Naive thymus-derived CD8-positive, alpha-beta T cell (primary cell): Measurements from ENCODE around the gene KRT28. TPM values are rescaled to one million over a fixed set of nuclear protein-coding genes. Genes with fewer than 3 reads are reported as not detected.

ENCODE experiments used
- ATAC-seq, 2 donors: fragments of 150-1000 bp; cut with Tn5 transposase in 1 of 2; sonication (Bioruptor Pico), chemical (Tn5 transposase) in 1 of 2; 1 replicate in 1 of 2; 2 replicates in 1 of 2; pipeline ENCODE4 v1.10.0; 2021; ENCODE audit warnings: mild to moderate bottlenecking in 2 of 2, moderate library complexity in 2 of 2
- POLR2A ChIA-PET: fragments of 350-600 bp; sonication (Branson Sonifier 250); formaldehyde crosslinking; loops from one replicate; lab custom pipeline; 2021; ENCODE audit warnings: antibody characterized with exemption; lab: Charles Lee
- DNase-seq, 10 donors: peaks; one replicate each; pipeline versions ENCODE4 v3.0.0 to v3.0.0-alpha.2; 2020 to 2022
- H3K27ac Mint-ChIP-seq, 10 donors: one replicate each; pipeline ENCODE4 v1.8.0; 2020 to 2022; ENCODE audit warnings: mild to moderate bottlenecking in 10 of 10, mixed read lengths in 10 of 10, moderate library complexity in 4 of 10, inconsistent platforms in 1 of 10
- H3K27me3 Mint-ChIP-seq, 5 donors: one replicate each; pipeline ENCODE4 v1.8.0; 2021 to 2022; ENCODE audit warnings: mixed read lengths in 5 of 5
- H3K36me3 Mint-ChIP-seq, 3 donors: one replicate each; pipeline ENCODE4 v1.8.0; 2020 to 2022; ENCODE audit warnings: mixed read lengths in 3 of 3, mild to moderate bottlenecking in 2 of 3, inconsistent platforms in 1 of 3
- H3K4me1 Mint-ChIP-seq, 4 donors: one replicate each; pipeline ENCODE4 v1.8.0; 2021 to 2022; ENCODE audit warnings: mixed read lengths in 4 of 4
- H3K4me3 Mint-ChIP-seq, 10 donors: one replicate each; pipeline ENCODE4 v1.8.0; 2020 to 2022; ENCODE audit warnings: mild to moderate bottlenecking in 10 of 10, mixed read lengths in 10 of 10, moderate library complexity in 6 of 10, inconsistent platforms in 1 of 10
- H3K9me3 Mint-ChIP-seq, 9 donors: one replicate each; pipeline ENCODE4 v1.8.0; 2020 to 2022; ENCODE audit warnings: mixed read lengths in 9 of 9, mild to moderate bottlenecking in 3 of 9, inconsistent platforms in 1 of 9, moderate library complexity in 1 of 9
- polyA plus RNA-seq, 3 donors: library from polyadenylated mRNA; unstranded; fragments of 300-500 nt; fragmentation: Illumina TruSeq; gene quantifications; one replicate each; pipeline ENCODE4 v1.2.3, GENCODE V29; 2021
- total RNA-seq, 8 experiments: library from RNA in 2 of 8; stranded (reverse) in 2 of 8; gene quantifications; one replicate each; pipeline ENCODE4 v1.2.3 and lab custom pipeline; 2021 to 2026

KRT28 gene, protein sequence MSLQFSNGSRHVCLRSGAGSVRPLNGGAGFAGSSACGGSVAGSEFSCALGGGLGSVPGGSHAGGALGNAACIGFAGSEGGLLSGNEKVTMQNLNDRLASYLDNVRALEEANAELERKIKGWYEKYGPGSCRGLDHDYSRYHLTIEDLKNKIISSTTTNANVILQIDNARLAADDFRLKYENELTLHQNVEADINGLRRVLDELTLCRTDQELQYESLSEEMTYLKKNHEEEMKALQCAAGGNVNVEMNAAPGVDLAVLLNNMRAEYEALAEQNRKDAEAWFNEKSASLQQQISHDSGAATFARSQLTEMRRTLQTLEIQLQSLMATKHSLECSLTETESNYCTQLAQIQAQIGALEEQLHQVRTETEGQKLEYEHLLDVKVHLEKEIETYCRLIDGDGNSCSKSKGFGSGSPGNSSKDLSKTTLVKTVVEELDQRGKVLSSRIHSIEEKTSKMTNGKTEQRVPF
- total RNA-seq (not detected), polyA plus RNA-seq (not detected), total RNA-seq (lab: John Stamatoyannopoulos, UW) (0 reads per million in 6 experiments)

DNA sequence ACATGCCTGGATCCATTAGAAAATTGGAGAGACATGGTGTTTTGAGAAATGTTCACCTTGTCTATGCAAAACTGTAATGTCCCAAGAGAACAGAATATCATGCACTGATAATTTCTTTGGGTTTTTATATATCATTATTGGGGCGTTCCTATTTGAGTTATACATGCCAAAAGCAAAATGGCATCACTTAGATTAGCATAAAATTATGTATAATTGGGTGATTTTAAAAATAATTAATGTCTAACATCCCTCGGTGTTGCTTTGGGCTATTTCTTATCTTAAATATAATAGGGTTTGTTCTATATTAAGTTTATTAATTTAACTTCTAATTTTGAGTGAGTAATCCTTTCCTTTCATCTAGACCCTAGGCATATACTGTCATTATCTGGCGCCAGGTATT, at the start of gene KRT28:
Gene KRT28 (minus strand): TSS at position 101 of the 400 bp plus-strand sequence. CDS start 66 bp downstream, at position 35.
- peaks cover 18 to 41% (median 26%) of the 10 kb centered on the region in 5 donors for H3K27me3 Mint-ChIP-seq
- POLR2A ChIA-PET, result no interaction called here
- ATAC-seq (no peak), DNase-seq (no peak)
- no peaks in the 10 kb centered on the region for H3K36me3 Mint-ChIP-seq
- no peak within 1 kb of the TSS for H3K4me3 Mint-ChIP-seq
- H3K27ac Mint-ChIP-seq, result peak within 1 kb of the TSS in 1 of 10 donors; percentile 10
- H3K4me1 Mint-ChIP-seq, result peaks cover 4 to 5% (median 4%) of the 10 kb centered on the region in 4 donors
- H3K9me3 Mint-ChIP-seq, result no peaks in the 10 kb centered on the region

DNA sequence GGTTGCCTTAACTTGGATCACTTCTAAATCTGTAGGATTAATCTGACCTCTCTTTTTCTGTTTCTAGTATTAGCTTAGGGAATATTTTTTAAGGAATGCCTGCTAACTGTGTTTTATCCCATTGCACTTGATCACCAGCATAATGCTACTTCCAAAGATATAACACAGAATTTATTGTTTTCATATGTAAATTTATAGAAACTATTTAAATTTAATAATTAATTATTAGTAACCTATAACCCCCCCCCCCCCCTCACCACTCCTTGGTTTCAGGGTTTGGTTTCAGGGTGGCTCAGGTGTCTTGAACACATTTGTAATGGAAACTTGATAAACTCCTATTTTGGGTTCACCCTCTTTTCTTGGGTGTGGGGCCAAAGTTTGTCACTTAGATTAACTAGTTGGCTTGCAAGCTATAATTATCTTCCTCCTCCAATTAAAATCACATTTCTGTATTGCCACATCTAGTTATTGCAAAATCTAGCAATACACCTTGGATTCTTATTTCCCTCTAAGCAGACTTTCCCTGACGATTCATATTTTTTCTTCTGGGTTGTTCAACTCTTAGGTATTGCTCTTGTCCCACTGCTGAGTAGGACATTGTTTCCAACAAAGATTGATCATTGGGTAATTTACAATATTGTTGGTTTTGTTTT, 49.0 kb upstream of the KRT28 start:
- H3K36me3 Mint-ChIP-seq, result no peaks in the 10 kb centered on the region
- no peak for DNase-seq
- no peak overlapping the region for H3K4me3 Mint-ChIP-seq
- no peak overlapping the region for H3K27ac Mint-ChIP-seq
- no peaks in the 10 kb centered on the region for H3K4me1 Mint-ChIP-seq
- POLR2A ChIA-PET, result no interaction called here
- H3K27me3 Mint-ChIP-seq, result peaks cover 24 to 57% (median 38%) of the 10 kb centered on the region in 5 donors
- no peak for ATAC-seq
- H3K9me3 Mint-ChIP-seq, result no peaks in the 10 kb centered on the region

DNA sequence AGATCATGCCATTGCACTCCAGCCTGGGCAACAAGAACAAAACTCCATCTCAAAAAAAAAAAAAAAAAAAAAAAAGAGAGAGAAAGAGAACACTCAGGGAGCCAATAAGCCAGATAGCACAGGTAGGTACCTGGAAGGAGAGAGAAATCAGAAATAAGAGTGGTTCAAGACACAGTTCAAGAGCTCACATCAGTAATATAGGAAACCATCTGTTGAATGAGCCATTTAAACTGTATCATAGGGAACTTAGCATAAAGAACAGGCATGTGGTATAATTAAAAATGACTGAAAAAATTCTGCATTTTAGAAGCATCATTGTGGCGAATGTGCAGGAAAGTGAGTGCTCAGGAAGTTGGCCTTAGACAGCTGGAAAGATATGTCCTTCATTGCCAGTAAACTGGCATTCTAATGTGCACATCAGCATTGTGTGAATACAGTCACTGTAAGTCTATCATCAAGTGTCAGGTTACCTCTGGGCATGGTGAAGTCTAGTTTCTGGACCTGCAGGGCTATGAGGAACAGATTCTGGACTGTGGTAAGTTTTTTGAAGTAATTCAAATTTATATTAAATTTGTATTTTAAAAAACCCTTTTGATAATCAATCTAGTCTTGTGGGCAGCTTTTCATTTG, 46.9 kb upstream of the KRT28 start:
- Mint-ChIP-seq H3K4me3 (no peak overlapping the region), H3K36me3 (no peaks in the 10 kb centered on the region), H3K27me3 (peaks cover 19 to 62% (median 40%) of the 10 kb centered on the region in 5 donors), H3K9me3 (no peaks in the 10 kb centered on the region), H3K4me1 (peaks cover 0 to 6% (median 0%) of the 10 kb centered on the region in 4 donors), H3K27ac (no peak overlapping the region)
- POLR2A ChIA-PET, result no interaction called here
- no peak for ATAC-seq
- no peak for DNase-seq

DNA sequence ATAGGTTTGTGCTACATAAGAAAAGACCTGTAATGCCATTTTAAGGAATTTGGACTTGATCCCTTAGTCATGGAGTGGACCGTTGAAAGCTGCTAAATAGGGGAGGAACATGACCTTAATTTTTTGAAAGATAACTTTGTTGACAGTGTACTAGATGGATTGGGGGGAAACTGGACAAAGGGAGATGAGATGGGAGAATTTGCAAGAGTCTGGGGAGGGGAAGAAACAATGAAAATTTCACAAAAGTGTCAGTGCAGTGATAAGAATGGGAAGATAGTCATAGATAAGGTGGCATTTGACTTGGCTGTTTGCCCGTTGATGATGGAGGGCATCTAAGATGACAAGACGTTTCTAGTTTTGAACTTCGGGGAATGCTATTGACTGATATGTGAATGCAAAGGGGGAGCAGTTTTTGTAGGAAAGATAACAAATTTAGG, 44.9 kb upstream of the KRT28 start:
- DNase-seq, result no peak
- H3K36me3 Mint-ChIP-seq, result no peaks in the 10 kb centered on the region
- H3K9me3 Mint-ChIP-seq, result no peaks in the 10 kb centered on the region
- no peak for ATAC-seq
- H3K27ac Mint-ChIP-seq, result no peak overlapping the region
- no peak overlapping the region for H3K4me3 Mint-ChIP-seq
- POLR2A ChIA-PET, result no interaction called here
- peaks cover 15 to 57% (median 32%) of the 10 kb centered on the region in 5 donors for H3K27me3 Mint-ChIP-seq
- peaks cover 0 to 6% (median 0%) of the 10 kb centered on the region in 4 donors for H3K4me1 Mint-ChIP-seq

DNA sequence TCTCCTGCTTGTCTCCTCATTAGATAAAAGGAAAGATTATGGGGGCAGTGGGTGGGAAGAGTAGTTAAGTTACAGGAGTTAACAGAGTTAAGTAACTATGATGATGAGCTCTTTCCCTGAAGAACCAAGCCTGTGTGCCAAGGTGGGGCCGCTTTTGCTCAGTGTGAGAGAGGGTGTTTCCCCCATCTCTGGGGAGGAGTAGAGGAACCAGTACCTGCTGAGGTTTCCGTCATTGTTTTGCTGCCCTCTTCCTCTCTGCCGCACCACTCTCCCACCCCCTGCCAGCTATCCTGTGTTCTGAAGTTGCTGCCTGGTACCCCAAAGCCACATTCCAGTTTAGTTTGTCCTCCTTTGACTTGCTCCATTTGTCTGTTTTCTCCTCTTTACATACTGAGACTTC, 43.5 kb upstream of the KRT28 start:
- ATAC-seq (peak; percentile 47 to 57), DNase-seq (no peak)
- Mint-ChIP-seq H3K27ac (no peak overlapping the region), H3K4me3 (peak overlapping the region in 1 of 10 donors; percentile 16), H3K27me3 (peaks cover 11 to 49% (median 28%) of the 10 kb centered on the region in 5 donors), H3K36me3 (no peaks in the 10 kb centered on the region), H3K9me3 (no peaks in the 10 kb centered on the region), H3K4me1 (peaks cover 0 to 6% (median under 1%) of the 10 kb centered on the region in 4 donors)
- POLR2A ChIA-PET, result interaction anchor here (1.1 kb wide), 1 partner anchor 24 kb away, joined by 3 read pairs; no protein-coding TSS in a partner anchor

DNA sequence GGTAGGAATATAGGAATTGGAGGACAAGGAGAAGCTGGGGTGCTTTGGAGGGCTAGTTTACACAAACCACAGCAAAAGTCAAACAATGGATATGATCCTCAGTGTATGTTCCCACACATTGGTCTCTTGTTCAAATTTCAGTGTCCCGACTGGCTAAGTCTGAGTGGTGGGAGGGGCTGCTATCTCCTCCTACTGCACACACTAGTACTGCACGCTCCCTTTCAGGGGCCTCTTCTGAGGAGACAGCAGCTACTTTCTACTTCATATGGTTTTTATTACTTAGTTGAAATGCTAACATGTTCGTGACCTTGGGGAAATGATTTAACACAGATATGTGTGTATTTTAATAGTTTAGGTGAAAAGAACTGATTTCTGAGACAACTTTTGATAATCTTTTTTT, 41.5 kb upstream of the KRT28 start:
- POLR2A ChIA-PET, result no interaction called here
- H3K4me3 Mint-ChIP-seq, result no peak overlapping the region
- no peaks in the 10 kb centered on the region for H3K9me3 Mint-ChIP-seq
- H3K27me3 Mint-ChIP-seq, result peaks cover 11 to 40% (median 27%) of the 10 kb centered on the region in 5 donors
- H3K27ac Mint-ChIP-seq, result no peak overlapping the region
- H3K36me3 Mint-ChIP-seq, result peaks cover 0 to 1% (median 0%) of the 10 kb centered on the region in 3 donors
- peaks cover 0 to 6% (median under 1%) of the 10 kb centered on the region in 4 donors for H3K4me1 Mint-ChIP-seq
- no peak for DNase-seq
- ATAC-seq, result no peak

DNA sequence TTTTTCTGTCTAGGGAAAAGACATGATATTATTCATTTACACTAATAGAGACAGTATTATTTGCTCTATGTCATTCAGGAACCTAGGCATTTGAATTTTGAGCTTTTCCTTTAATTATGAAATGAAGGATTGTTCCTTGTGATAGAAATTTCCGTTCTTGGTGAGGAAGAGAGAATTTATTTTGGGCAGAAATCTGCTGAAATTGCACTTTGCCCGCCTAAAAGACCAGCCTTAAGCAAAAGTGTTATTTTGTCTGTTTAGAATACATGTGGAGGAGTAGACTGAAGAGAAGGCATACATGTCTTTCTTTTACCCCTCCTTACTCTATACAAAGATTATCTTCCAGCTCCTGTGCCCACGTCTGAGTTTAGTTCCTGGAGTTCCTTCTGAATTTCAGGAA, 39.4 kb upstream of the KRT28 start:
- Mint-ChIP-seq H3K9me3 (no peaks in the 10 kb centered on the region), H3K27me3 (peaks cover 4 to 24% (median 8%) of the 10 kb centered on the region in 5 donors), H3K27ac (no peak overlapping the region), H3K4me1 (peaks cover 0 to 6% (median under 1%) of the 10 kb centered on the region in 4 donors), H3K36me3 (peaks cover 0 to 16% (median 0%) of the 10 kb centered on the region in 3 donors), H3K4me3 (no peak overlapping the region)
- ATAC-seq (no peak), DNase-seq (no peak)
- POLR2A ChIA-PET, result interaction anchor here (0.6 kb wide), 1 partner anchor 1257 kb away, joined by 3 read pairs; no protein-coding TSS in a partner anchor

DNA sequence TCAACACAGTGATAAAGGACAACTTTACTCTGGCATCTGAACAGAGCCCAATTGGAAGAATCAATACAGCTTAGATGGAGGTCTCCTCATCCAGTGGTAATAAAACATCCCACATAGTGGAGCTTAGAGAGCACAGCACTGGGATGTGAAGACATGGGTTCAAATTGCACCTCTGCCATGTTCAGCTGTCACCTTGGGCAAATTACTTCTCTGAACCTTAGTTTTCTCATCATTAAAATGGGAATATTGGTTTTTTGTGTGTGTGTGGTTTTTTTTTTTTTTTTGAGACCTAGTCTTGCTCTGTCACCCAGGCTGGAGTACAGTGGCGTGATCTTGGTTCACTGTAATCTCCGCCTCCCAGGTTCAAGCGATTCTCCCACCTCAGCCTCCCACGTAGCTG, 36.3 kb upstream of the KRT28 start:
- H3K9me3 Mint-ChIP-seq, result no peaks in the 10 kb centered on the region
- POLR2A ChIA-PET, result no interaction called here
- no peak overlapping the region for H3K4me3 Mint-ChIP-seq
- no peak overlapping the region for H3K27ac Mint-ChIP-seq
- peaks cover 0 to 19% (median 0%) of the 10 kb centered on the region in 3 donors for H3K36me3 Mint-ChIP-seq
- no peak for DNase-seq
- no peak for ATAC-seq
- H3K27me3 Mint-ChIP-seq, result peaks cover 0 to 4% (median 0%) of the 10 kb centered on the region in 5 donors
- H3K4me1 Mint-ChIP-seq, result peaks cover 0 to 2% (median 0%) of the 10 kb centered on the region in 4 donors

DNA sequence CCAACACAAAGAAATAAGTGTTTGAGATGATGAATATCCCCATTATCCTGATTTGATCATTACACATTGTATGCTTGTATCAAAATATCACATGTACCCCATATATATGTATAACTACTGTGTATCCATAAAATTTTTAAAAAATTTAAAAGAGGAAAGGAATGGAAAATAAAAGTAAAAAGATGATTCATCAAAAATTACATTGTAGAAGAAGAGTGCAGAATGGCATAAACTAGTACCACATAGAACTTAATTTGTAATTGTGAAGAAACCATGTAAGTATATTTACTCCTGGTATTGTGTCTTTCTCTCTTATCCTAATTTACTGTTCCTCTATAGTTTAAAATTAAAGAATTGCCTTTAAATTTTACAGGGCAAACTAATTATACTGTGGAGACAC, 34.1 kb upstream of the KRT28 start:
- Mint-ChIP-seq H3K27me3 (no peaks in the 10 kb centered on the region), H3K4me1 (no peaks in the 10 kb centered on the region), H3K27ac (no peak overlapping the region), H3K9me3 (peaks cover 0 to 4% (median 0%) of the 10 kb centered on the region in 9 donors), H3K4me3 (no peak overlapping the region), H3K36me3 (peaks cover 0 to 22% (median 5%) of the 10 kb centered on the region in 3 donors)
- POLR2A ChIA-PET, result no interaction called here
- no peak for DNase-seq
- ATAC-seq, result no peak

DNA sequence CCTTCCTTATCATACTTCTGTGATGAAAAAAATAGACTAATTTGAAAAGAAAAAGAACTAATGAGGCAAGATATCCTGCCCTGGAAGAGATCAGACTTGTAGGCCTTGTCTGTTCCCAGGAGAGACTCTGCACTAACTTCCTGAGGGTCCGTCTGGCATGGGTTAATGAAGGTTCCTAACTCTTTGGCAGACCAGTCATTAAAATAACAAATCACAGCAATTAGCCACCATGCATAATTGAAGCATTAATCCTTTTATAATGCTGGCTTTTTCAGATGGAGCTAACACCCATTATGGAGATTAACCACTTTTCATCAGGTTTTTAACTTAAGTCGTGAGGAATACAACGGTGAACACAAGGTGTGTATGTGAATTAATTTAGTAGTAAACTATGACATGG, 33.1 kb upstream of the KRT28 start:
- no peak overlapping the region for H3K27ac Mint-ChIP-seq
- ATAC-seq (no peak), DNase-seq (no peak)
- H3K4me1 Mint-ChIP-seq, result peaks cover 2 to 4% (median 3%) of the 10 kb centered on the region in 4 donors
- no peak overlapping the region for H3K4me3 Mint-ChIP-seq
- peaks cover 0 to 4% (median 0%) of the 10 kb centered on the region in 9 donors for H3K9me3 Mint-ChIP-seq
- no peaks in the 10 kb centered on the region for H3K27me3 Mint-ChIP-seq
- peaks cover 0 to 24% (median 5%) of the 10 kb centered on the region in 3 donors for H3K36me3 Mint-ChIP-seq
- POLR2A ChIA-PET, result interaction anchor here (1.2 kb wide), 1 partner anchor 857 kb away, joined by 4 read pairs; no protein-coding TSS in a partner anchor

DNA sequence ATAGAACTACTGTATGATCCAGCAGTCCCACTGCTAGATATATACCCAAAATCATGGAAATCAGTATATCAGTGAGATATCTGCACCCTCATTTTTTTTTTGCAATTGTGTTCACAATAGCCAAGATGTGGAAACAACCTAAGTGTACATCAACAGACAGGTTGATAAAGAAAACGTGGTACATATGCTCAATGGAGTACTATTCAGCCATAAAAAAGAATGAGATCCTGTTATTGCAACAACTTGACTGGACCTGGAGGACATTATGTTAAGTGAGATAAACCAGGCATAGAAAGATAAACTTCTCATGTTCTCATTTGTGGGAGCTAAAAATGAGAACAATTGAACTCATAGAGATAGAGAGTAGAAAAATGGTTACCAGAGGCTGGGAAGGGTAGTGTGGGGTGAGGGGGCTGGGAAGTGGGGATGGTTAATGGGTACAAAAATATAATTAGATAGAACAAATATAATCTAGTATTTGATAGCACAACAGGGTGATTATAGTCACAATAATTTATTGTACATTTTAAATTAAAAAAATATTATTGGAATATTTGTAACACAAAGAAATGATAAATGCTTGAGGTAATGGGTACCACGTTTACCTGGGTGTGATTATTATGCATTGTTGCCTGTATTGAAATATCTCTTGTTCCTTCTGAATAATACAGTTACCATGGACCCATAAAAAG, 30.5 kb upstream of the KRT28 start:
- peaks cover 0 to 24% (median 22%) of the 10 kb centered on the region in 3 donors for H3K36me3 Mint-ChIP-seq
- DNase-seq (no peak), ATAC-seq (no peak)
- peaks cover 4 to 16% (median 9%) of the 10 kb centered on the region in 5 donors for H3K27me3 Mint-ChIP-seq
- H3K27ac Mint-ChIP-seq, result no peak overlapping the region
- peaks cover 6 to 18% (median 11%) of the 10 kb centered on the region in 4 donors for H3K4me1 Mint-ChIP-seq
- peaks cover 0 to 4% (median 0%) of the 10 kb centered on the region in 9 donors for H3K9me3 Mint-ChIP-seq
- POLR2A ChIA-PET, result no interaction called here
- H3K4me3 Mint-ChIP-seq, result no peak overlapping the region
